PC-3 (cell line): Measurements from ENCODE around the gene NEURL3. TPM values are rescaled to one million over a fixed set of nuclear protein-coding genes. Genes with fewer than 3 reads are reported as not detected.
A peak's percentile ranks its signal among the peaks of the same experiment; 100 is the strongest.

Experiments
- ATAC-seq: fragments of 200-7000 bp; cut with Tn5 transposase; 2 replicates; pipeline ENCODE4 v1.9.1; 2020; ENCODE audit warnings: mild to moderate bottlenecking, moderate library complexity
- BruUV-seq: library from RNA; stranded (reverse); fragments of 400-500 nt; replicated peaks from 2 replicates; lab custom pipeline; 2021; lab: Mats Ljungman, UMichigan
- CTCF ChIA-PET: fragments of 300-600 bp; sonication (Branson Sonifier 250); formaldehyde crosslinking; loops from one replicate; lab custom pipeline; 2022; ENCODE audit warnings: antibody characterized with exemption; lab: Charles Lee
- POLR2A ChIA-PET: fragments of 300-600 bp; sonication (Branson Sonifier 250); formaldehyde crosslinking; loops from one replicate; lab custom pipeline; 2022; ENCODE audit warnings: antibody characterized with exemption; ENCODE audit not compliant: unreplicated experiment; lab: Charles Lee
- DNase-seq: peaks from one replicate; pipeline ENCODE4 v3.0.0-alpha.2; 2015
- H2AFZ ChIP-seq: fragments of 300-600 bp; sonication (generic); 2 replicates; pipeline ENCODE4 v1.6.0; 2016; ENCODE audit warnings: antibody characterized with exemption, low read length
- H3F3A ChIP-seq: fragments of 300-600 bp; sonication (generic); one replicate; pipeline ENCODE4 v1.6.0; 2017; ENCODE audit warnings: antibody characterized with exemption, low read length, control low read depth, mild to moderate bottlenecking; ENCODE audit not compliant: unreplicated experiment
- H3K27ac ChIP-seq: fragments of 300-600 bp; sonication (generic); 2 replicates; pipeline ENCODE4 v1.5.1; 2016; ENCODE audit warnings: mild to moderate bottlenecking, low read length
- H3K27me3 ChIP-seq: fragments of 300-600 bp; sonication (generic); 2 replicates; pipeline ENCODE4 v1.6.1; 2016; ENCODE audit warnings: low read length, mixed read lengths
- H3K36me3 ChIP-seq: fragments of 300-600 bp; sonication (generic); 2 replicates; pipeline ENCODE4 v1.6.1; 2016; ENCODE audit warnings: low read depth, mixed run types, low read length, mixed read lengths
- H3K4me1 ChIP-seq: fragments of 300-600 bp; sonication (generic); 2 replicates; pipeline ENCODE4 v1.5.1; 2016; ENCODE audit warnings: low read length; ENCODE audit not compliant: insufficient read depth
- H3K4me2 ChIP-seq: fragments of 300-600 bp; sonication (generic); 2 replicates; pipeline ENCODE4 v1.6.0; 2016; ENCODE audit warnings: low read length
- H3K4me3 ChIP-seq: fragments of 300-600 bp; sonication (generic); 2 replicates; pipeline ENCODE4 v1.5.1; 2016; ENCODE audit warnings: mild to moderate bottlenecking, low read length, mixed read lengths
- H3K79me2 ChIP-seq: fragments of 300-600 bp; sonication (generic); 2 replicates; pipeline ENCODE4 v1.6.1; 2017; ENCODE audit warnings: low read length, mixed read lengths
- H3K9ac ChIP-seq: fragments of 300-600 bp; sonication (generic); 2 replicates; pipeline ENCODE4 v1.6.0; 2016; ENCODE audit warnings: mild to moderate bottlenecking, low read length
- H3K9me2 ChIP-seq: fragments of 300-600 bp; sonication (generic); replicated peaks from 2 replicates; pipeline ENCODE4 v1.6.1; 2016; ENCODE audit warnings: mixed run types, low read length, mixed read lengths
- H3K9me3 ChIP-seq: fragments of 300-600 bp; sonication (generic); 2 replicates; pipeline ENCODE4 v1.6.1; 2016; ENCODE audit warnings: low read length, mixed read lengths
- H4K20me1 ChIP-seq: fragments of 300-600 bp; sonication (generic); 2 replicates; pipeline ENCODE4 v1.6.1; 2016; ENCODE audit warnings: low read length, mixed read lengths
- EZH2 ChIP-seq: fragments of 300-600 bp; sonication (generic); IDR thresholded peaks from one replicate; pipeline ENCODE4 v1.6.1; 2017; ENCODE audit warnings: antibody characterized with exemption, mild to moderate bottlenecking, low read length; ENCODE audit not compliant: unreplicated experiment
- EZH2phosphoT487 ChIP-seq: fragments of 300-600 bp; sonication (generic); IDR thresholded peaks from 2 replicates; pipeline ENCODE4 v1.6.1; 2018; ENCODE audit warnings: mild to moderate bottlenecking, antibody characterized with exemption, low read length, borderline replicate concordance
- intact Hi-C: fragments of 100-400 bp; cut with micrococcal nuclease; formaldehyde crosslinking; loops from 2 replicates; pipeline ENCODE4 v1.9.0; 2023
- total RNA-seq: library from RNA; depleted of rRNA; stranded (reverse); fragments of >200 nt; gene quantifications from 2 replicates; pipeline ENCODE4 v1.2.3, GENCODE V29; 2014
- TF ChIP-seq, protein P1 (sequence below): fragments of 300-600 bp; sonication (generic); conservative IDR thresholded peaks from 2 replicates; pipeline ENCODE4 v1.5.1; 2017; ENCODE audit warnings: antibody characterized with exemption, low read depth, mild to moderate bottlenecking, low read length

The NEURL3 gene
- total RNA-seq, 1 experiment from 2014 or later, result 0.18 TPM

DNA sequence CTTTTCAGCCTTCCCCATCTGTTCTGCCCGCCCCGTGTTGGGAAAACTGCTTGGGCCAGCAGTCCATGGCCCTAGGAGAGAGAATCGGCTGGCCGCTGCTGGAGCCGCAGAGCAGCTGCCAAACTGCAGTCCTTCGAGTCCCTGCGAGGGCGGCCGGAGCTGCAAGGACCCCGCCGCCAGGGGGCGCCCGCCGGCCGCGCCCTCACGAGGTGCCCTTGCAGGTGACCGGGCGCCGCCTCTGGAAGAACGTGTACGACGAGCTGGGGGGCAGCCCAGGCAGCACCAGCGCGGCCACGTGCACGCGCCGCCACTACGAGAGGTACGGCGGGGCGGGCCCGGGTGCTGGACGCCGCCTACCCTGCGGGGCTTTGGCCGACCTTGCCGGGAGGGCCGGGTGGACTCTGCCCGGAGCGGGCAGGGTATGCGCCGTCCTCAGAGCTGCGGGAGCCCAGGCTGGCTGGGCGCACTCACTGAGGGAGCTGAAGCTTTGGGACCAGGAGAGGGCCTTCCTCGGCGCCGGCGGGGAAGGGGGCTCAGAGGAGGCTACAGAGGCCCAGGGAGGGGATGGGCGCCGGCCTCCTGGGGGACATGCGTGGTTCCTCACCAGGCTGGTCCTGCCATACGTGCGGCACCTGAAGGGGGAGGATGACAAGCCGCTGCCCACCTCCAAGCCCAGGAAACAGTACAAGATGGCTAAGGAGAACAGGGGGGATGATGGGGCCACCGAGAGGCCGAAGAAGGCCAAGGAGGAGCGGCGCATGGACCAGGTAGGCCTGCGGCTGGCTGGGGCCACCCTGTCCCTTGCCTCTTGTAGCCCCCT is 45.0 kb upstream of the NEURL3 start:
- Histone ChIP-seq H3K36me3 (no peaks in the 10 kb centered on the region; the same call in 1 of the 2 replicates), H3K79me2 (no peaks in the 10 kb centered on the region), H3K4me1 (peaks cover 8% of the 10 kb centered on the region), H3K9ac (no peak overlapping the region), H3K27ac (no peak overlapping the region), H3K9me2 (no peaks in the 10 kb centered on the region), H3K9me3 (no peaks in the 10 kb centered on the region), H2AFZ (peak overlapping the region; percentile 62; the same call in 1 of the 2 replicates), H3F3A (no peaks in the 10 kb centered on the region), H3K27me3 (no peaks in the 10 kb centered on the region), H4K20me1 (no peaks in the 10 kb centered on the region), H3K4me3 (no peak overlapping the region; the same call in 1 of the 2 replicates), H3K4me2 (peak overlapping the region; percentile 32)
- no TSS peak for BruUV-seq
- ChIA-PET POLR2A (no interaction called here), CTCF (interaction anchor here (0.7 to 1.1 kb wide), 4 partner anchors 10 to 56 kb away, joined by 3 to 4 read pairs (median 3); no protein-coding TSS in a partner anchor)
- DNase-seq, result peak; percentile 82
- intact Hi-C loops, result loop anchor here (1.0 kb wide), 1 partner anchor 30 kb away; no protein-coding TSS in a partner anchor
- TF ChIP-seq EZH2 (no peak), EZH2phosphoT487 (no peak)
- TF ChIP-seq, protein P1, sequence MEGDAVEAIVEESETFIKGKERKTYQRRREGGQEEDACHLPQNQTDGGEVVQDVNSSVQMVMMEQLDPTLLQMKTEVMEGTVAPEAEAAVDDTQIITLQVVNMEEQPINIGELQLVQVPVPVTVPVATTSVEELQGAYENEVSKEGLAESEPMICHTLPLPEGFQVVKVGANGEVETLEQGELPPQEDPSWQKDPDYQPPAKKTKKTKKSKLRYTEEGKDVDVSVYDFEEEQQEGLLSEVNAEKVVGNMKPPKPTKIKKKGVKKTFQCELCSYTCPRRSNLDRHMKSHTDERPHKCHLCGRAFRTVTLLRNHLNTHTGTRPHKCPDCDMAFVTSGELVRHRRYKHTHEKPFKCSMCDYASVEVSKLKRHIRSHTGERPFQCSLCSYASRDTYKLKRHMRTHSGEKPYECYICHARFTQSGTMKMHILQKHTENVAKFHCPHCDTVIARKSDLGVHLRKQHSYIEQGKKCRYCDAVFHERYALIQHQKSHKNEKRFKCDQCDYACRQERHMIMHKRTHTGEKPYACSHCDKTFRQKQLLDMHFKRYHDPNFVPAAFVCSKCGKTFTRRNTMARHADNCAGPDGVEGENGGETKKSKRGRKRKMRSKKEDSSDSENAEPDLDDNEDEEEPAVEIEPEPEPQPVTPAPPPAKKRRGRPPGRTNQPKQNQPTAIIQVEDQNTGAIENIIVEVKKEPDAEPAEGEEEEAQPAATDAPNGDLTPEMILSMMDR, result peak; percentile 86
- peak; percentile 76 for ATAC-seq

DNA sequence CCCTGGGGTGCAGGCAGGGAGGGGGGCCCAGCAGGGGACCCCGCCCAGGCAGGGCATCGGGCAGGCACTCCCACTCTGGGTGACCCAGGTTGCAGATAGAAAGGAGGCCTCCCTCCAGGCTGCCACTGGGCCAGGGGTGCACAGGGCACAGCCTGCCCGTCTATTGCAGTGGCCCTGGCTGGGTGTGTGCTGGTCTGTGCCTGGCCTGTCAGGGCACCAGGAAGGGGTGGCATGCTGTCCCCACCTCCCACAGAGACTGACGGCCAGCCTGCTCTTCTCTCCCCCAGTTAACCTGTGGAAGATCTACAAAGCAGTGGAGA is 44.3 kb upstream of the NEURL3 start:
- Histone ChIP-seq H4K20me1 (no peaks in the 10 kb centered on the region), H3K27me3 (no peaks in the 10 kb centered on the region), H3K79me2 (no peaks in the 10 kb centered on the region), H3K4me3 (no peak overlapping the region; the same call in 1 of the 2 replicates), H3K4me1 (peaks cover under 1% of the 10 kb centered on the region; the same call in 1 of the 2 replicates), H3K4me2 (peak overlapping the region; percentile 32; the same call in 1 of the 2 replicates), H3K9me3 (no peaks in the 10 kb centered on the region), H3K27ac (no peak overlapping the region), H3K36me3 (no peaks in the 10 kb centered on the region; the same call in 1 of the 2 replicates), H3K9me2 (no peaks in the 10 kb centered on the region), H3K9ac (no peak overlapping the region), H2AFZ (peak overlapping the region; percentile 39; the same call in 1 of the 2 replicates), H3F3A (no peaks in the 10 kb centered on the region)
- POLR2A ChIA-PET, result no interaction called here
- no TSS peak for BruUV-seq
- no peak for DNase-seq
- intact Hi-C loops, result no loop called here
- TF ChIP-seq, protein P1, result no peak
- TF ChIP-seq EZH2, result no peak
- peak; percentile 9; the same call in 1 of the 2 replicates for ATAC-seq
- CTCF ChIA-PET, result interaction anchor here (1.0 to 1.1 kb wide), 3 partner anchors 9 to 38 kb away, joined by 3 to 4 read pairs (median 3); no protein-coding TSS in a partner anchor
